ENCODE results near the gene LTA4H.
"Not testable (repeated sequence)": the region's sequence is repeated elsewhere in the genome, so short reads cannot be mapped to it uniquely, and the experiment has no call there.

LTA4H gene

GRCh38 chr12:96035283-96036236 lies at the start of gene LTA4H:
LTA4H (minus strand) TSS chr12:96035587; CDS start chr12:96035519, 68 bp downstream.
- peak; percentile 95 for DNase-seq (ENCODE audit: low spot score)

GRCh38 chr12:96084624-96085023 lies 49.2 kb upstream of the LTA4H start:
- DNase-seq (ENCODE audit: low spot score), result no peak

- no peak for DNase-seq (ENCODE audit: low spot score)
Measured at GRCh38 chr12:96083020-96083719, 47.8 kb upstream of the LTA4H start.

GRCh38 chr12:96081596-96081995 lies 46.2 kb upstream of the LTA4H start:
- no peak for DNase-seq (ENCODE audit: low spot score)

- DNase-seq (ENCODE audit: low spot score), result no peak
Measured at GRCh38 chr12:96078231-96079135, 43.1 kb upstream of the LTA4H start.

- DNase-seq (ENCODE audit: low spot score), result no peak
Measured at GRCh38 chr12:96077081-96077480, 41.7 kb upstream of the LTA4H start.

- DNase-seq (ENCODE audit: low spot score), result no peak
Measured at GRCh38 chr12:96075560-96075959, 40.2 kb upstream of the LTA4H start.

- DNase-seq (ENCODE audit: low spot score), result no peak
Measured at GRCh38 chr12:96073346-96074330, 38.3 kb upstream of the LTA4H start.

- DNase-seq (ENCODE audit: low spot score), result peak; percentile 67
Measured at GRCh38 chr12:96070670-96071279, 35.4 kb upstream of the LTA4H start.

- no peak for DNase-seq (ENCODE audit: low spot score)
Measured at GRCh38 chr12:96069511-96070231, 34.3 kb upstream of the LTA4H start.

- DNase-seq (ENCODE audit: low spot score), result no peak
Measured at GRCh38 chr12:96068636-96069035, 33.2 kb upstream of the LTA4H start.

GRCh38 chr12:96068111-96068510 lies 32.7 kb upstream of the LTA4H start:
- DNase-seq (ENCODE audit: low spot score), result no peak

GRCh38 chr12:96065776-96066175 lies 30.4 kb upstream of the LTA4H start:
- not testable (repeated sequence) for DNase-seq (ENCODE audit: low spot score)

- DNase-seq (ENCODE audit: low spot score), result no peak
Measured at GRCh38 chr12:96064966-96065365, 29.6 kb upstream of the LTA4H start.

- no peak for DNase-seq (ENCODE audit: low spot score)
Measured at GRCh38 chr12:96064271-96064670, 28.9 kb upstream of the LTA4H start.

- DNase-seq (ENCODE audit: low spot score), result no peak
Measured at GRCh38 chr12:96063046-96063445, 27.7 kb upstream of the LTA4H start.

- DNase-seq (ENCODE audit: low spot score), result peak; percentile 79
Measured at GRCh38 chr12:96061864-96062453, 26.6 kb upstream of the LTA4H start.

GRCh38 chr12:96061323-96061722 lies 25.9 kb upstream of the LTA4H start:
- no peak for DNase-seq (ENCODE audit: low spot score)

- DNase-seq (ENCODE audit: low spot score), result no peak
Measured at GRCh38 chr12:96060041-96060440, 24.7 kb upstream of the LTA4H start.
